Cortex of kidney (tissue), 1 donor: ENCODE results near the gene ADA.

ENCODE experiments used
- DNase-seq: peaks from one replicate; lab custom pipeline; 2025; lab: John Stamatoyannopoulos, UW

ADA gene

GRCh38 chr20:44580581-44581268 is 70.8 kb downstream of the ADA start:
- DNase-seq, result no peak

GRCh38 chr20:44579313-44580081 is 72.0 kb downstream of the ADA start:
- DNase-seq, result no peak

- no peak for DNase-seq
Measured at GRCh38 chr20:44576297-44576696, 75.2 kb downstream of the ADA start.

- DNase-seq, result no peak
Measured at GRCh38 chr20:44574372-44574771, 77.1 kb downstream of the ADA start.

- DNase-seq, result no peak
Measured at GRCh38 chr20:44573501-44573869, 78.0 kb downstream of the ADA start.

- DNase-seq, result no peak
Measured at GRCh38 chr20:44572551-44573500, 78.7 kb downstream of the ADA start.

- DNase-seq, result no peak
Measured at GRCh38 chr20:44571362-44571988, 80.0 kb downstream of the ADA start.

- DNase-seq, result no peak
Measured at GRCh38 chr20:44570367-44570766, 81.1 kb downstream of the ADA start.
